ENCODE data around the gene PGLYRP1.

The PGLYRP1 gene

DNA sequence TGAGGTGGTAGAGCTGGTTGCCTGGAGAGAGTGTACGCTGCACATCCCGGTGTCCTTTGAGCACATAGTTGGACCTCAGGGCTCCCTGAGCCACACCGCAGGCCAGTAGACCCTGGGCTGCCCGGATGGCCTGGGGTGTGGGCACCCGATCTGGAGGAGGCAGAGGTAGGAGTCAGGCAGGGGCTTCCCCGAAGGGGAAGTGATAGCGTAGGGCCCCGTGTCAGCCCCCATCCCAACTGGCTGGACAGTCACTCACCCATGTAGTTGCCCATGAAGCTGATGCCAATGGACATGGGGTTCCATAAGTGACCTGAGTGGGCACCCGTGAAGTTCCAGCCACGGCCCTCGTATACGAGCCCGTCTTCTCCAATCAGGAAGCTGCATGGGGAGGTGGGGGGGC lies 3.6 kb downstream of the PGLYRP1 start:
- POLR2A ChIA-PET = no interaction called here
- no peak overlapping the region for H3K4me3 ChIP-seq (ENCODE audit: low read depth, low read length)
- DNase-seq (ENCODE audit: low read depth, low spot score) = no peak
- TF ChIP-seq, protein P1, sequence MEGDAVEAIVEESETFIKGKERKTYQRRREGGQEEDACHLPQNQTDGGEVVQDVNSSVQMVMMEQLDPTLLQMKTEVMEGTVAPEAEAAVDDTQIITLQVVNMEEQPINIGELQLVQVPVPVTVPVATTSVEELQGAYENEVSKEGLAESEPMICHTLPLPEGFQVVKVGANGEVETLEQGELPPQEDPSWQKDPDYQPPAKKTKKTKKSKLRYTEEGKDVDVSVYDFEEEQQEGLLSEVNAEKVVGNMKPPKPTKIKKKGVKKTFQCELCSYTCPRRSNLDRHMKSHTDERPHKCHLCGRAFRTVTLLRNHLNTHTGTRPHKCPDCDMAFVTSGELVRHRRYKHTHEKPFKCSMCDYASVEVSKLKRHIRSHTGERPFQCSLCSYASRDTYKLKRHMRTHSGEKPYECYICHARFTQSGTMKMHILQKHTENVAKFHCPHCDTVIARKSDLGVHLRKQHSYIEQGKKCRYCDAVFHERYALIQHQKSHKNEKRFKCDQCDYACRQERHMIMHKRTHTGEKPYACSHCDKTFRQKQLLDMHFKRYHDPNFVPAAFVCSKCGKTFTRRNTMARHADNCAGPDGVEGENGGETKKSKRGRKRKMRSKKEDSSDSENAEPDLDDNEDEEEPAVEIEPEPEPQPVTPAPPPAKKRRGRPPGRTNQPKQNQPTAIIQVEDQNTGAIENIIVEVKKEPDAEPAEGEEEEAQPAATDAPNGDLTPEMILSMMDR (IDR thresholded peaks at IDR 0.05; ENCODE audit: insufficient read depth, low read length, missing control alignments) = no peak
- CTCF ChIA-PET = interaction anchor here (0.9 to 23.4 kb wide), 11 partner anchors 8 to 251 kb away, joined by 3 to 523 read pairs (median 5); partner anchors contain the start of gene IGFL4

DNA sequence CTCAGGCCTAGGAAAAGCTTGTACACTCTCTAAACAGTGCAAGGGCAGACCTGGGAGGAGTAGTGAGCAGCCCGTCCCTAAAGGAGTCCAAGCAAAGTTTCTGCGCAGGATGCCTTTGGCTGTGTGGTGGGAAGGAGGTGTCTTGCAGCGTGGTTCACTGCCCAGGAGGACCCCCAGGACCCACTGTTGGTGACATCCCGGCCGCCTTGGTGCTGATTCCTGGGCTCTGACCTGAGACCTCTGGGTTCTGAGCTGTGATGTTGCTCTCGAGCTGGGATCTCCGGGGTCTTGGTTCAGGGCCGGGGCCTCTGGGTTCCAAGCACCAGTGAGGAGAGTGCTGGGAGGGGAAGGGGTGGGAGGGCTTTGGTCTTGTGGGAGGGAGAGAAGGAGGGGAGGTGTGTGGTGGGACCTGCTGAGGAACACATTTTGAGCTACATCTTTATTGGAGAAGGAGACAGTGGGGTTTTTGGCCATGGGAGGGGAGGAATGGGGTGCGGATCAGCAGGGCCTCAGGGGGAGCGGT lies 4.1 kb downstream of the PGLYRP1 start:
- no peak overlapping the region for H3K4me3 ChIP-seq (ENCODE audit: low read depth, low read length)
- ChIA-PET CTCF (interaction anchor here (1.0 to 23.4 kb wide), 11 partner anchors 8 to 251 kb away, joined by 3 to 523 read pairs (median 5); no protein-coding TSS in a partner anchor), POLR2A (no interaction called here)
- TF ChIP-seq, protein P1 (IDR thresholded peaks at IDR 0.05; ENCODE audit: insufficient read depth, low read length, missing control alignments) = no peak
- no peak for DNase-seq (ENCODE audit: low read depth, low spot score)

DNA sequence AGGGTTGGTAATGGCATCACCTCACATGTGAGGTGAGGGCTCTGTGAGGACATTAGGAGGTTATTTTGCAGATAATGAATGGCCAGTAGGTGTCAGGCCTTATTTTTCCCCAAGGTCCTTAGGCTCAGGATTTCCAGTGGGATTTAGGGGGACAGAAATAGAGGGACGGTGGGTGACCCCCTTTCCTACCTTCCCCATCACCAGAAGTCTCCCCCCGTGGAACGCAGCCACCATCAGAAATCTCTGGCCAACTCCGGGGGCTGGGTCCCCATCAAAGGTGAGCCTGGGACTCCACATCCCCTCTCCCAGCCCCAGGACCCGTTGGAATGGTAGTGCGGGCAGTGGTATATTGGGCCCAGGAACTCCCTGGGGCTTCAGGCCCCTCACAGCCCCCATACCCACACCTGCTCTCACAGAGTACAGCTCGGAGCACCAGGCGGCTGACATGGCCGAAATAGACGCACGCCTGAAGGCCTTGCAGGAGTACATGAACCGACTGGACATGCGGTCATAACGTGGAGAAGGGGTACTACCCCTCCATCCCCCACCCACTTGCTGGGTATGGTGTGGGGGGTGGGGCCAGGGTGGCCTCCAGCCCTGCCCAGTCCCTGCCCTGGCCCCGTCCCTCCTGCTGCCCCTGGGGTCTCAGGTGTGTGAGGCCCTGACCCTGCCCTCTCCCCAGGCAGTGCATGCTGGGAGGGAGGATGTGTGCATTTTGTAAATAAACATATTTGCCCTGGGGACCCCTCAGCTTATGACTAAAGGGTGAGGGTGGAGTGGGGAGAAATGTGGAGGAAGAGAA lies 4.8 kb downstream of the PGLYRP1 start:
- CTCF ChIA-PET = interaction anchor here (0.9 to 23.4 kb wide), 19 partner anchors 9 to 252 kb away, joined by 3 to 523 read pairs (median 5); partner anchors contain the start of gene CCDC61
- H3K4me3 ChIP-seq (ENCODE audit: low read depth, low read length) = no peak overlapping the region
- POLR2A ChIA-PET = no interaction called here
- TF ChIP-seq, protein P1 (IDR thresholded peaks at IDR 0.05; ENCODE audit: insufficient read depth, low read length, missing control alignments) = no peak
- no peak for DNase-seq (ENCODE audit: low read depth, low spot score)

DNA sequence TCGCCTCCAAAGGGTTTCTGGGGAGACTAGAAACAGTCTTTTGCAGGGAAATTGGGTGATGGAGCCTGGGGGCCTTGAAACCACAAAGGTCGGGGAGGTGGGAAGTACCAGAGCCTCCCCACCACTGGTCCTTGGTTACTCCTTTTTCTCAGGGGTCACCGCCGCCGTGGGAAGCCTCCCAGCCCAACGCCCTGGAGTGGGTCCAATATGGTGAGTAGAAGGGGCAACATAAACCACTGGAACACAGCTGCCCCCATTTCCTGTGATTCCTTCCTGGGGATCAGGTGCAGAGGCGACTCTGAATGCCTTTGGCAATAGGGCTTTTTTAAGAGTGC lies 5.8 kb downstream of the PGLYRP1 start:
- TF ChIP-seq, protein P1 (IDR thresholded peaks at IDR 0.05; ENCODE audit: insufficient read depth, low read length, missing control alignments) = no peak
- ChIA-PET CTCF (interaction anchor here (0.8 to 23.4 kb wide), 29 partner anchors 10 to 336 kb away, joined by 3 to 523 read pairs (median 4); partner anchors contain the start of gene CCDC61), POLR2A (no interaction called here)
- no peak for DNase-seq (ENCODE audit: low read depth, low spot score)
- no peak overlapping the region for H3K4me3 ChIP-seq (ENCODE audit: low read depth, low read length)

DNA sequence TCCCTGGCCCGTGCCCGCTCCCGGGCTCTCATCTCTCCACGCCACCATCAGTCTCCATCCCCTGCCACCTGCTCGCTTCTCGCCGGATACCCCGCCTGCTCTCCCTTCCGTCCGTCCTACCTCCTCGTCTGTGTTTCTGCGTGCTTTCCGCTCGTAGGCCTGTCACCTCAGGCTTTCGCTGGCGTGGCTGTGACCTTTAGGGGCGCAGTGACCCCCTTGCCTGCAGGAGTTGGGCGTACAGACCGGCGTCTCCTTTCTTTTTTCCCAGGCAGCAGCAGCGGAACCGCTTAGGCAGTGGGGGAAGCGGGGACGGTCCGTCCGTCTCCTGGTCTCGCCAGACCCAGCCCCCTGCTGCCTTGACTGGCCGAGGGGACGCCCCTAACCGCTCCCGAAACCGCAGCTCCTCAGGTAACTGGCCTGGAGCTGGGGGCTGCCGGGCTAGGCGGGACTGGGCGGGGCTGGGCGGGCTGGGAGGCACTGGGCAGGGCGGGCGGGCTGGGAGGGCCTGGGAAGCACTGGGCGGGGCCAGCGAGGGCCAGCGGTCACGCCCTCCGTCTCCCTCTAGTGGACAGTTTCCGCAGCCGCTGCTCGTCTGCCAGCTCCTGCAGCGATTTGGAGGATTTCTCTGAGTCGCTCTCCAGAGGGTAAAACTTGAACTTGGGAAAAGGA lies 6.3 kb downstream of the PGLYRP1 start:
- H3K4me3 ChIP-seq (ENCODE audit: low read depth, low read length) = peak overlapping the region; percentile 62
- DNase-seq (ENCODE audit: low read depth, low spot score) = no peak
- TF ChIP-seq, protein P1 (IDR thresholded peaks at IDR 0.05; ENCODE audit: insufficient read depth, low read length, missing control alignments) = peak; percentile 89
- POLR2A ChIA-PET = interaction anchor here (0.5 kb wide), 1 partner anchor 584 kb away, joined by 3 read pairs; no protein-coding TSS in a partner anchor
- CTCF ChIA-PET = interaction anchor here (0.8 to 23.4 kb wide), 29 partner anchors 10 to 336 kb away, joined by 3 to 523 read pairs (median 4); partner anchors contain the start of gene CCDC61
